BLaER1 treated with 17β-estradiol and CSF1 and Interleukin-3, amounts not matched to agents 10 nM and 100 nM (cell line): ENCODE results near the gene STIM1.

Experiments
- H3K27ac ChIP-seq, 11 experiments: shearing (Covaris generic); formaldehyde crosslinking; 2 replicates each; pipeline ENCODE4 v1.8.1; 2022
- H3K27me3 ChIP-seq, 11 experiments: shearing (Covaris generic); formaldehyde crosslinking; 2 replicates each; pipeline ENCODE4 v1.8.1; 2022
- H3K36me3 ChIP-seq, 11 experiments: shearing (Covaris generic); formaldehyde crosslinking; 2 replicates each; pipeline ENCODE4 v1.8.1; 2022
- H3K4me1 ChIP-seq, 10 experiments: shearing (Covaris generic); formaldehyde crosslinking; 2 replicates each; pipeline ENCODE4 v1.8.1; 2022
- H3K4me2 ChIP-seq, 11 experiments: shearing (Covaris generic); formaldehyde crosslinking; 2 replicates each; pipeline ENCODE4 v1.8.1; 2022
- H3K4me3 ChIP-seq, 10 experiments: shearing (Covaris generic); formaldehyde crosslinking; 2 replicates each; pipeline ENCODE4 v1.8.1; 2022
- H3K9ac ChIP-seq, 11 experiments: shearing (Covaris generic); formaldehyde crosslinking; 2 replicates each; pipeline ENCODE4 v1.8.1; 2022
- H3K9me3 ChIP-seq, 11 experiments: shearing (Covaris generic); formaldehyde crosslinking; replicated peaks in 1 of 11; 2 replicates each; pipeline ENCODE4 v1.8.1; 2022
- H4K20me1 ChIP-seq, 11 experiments: shearing (Covaris generic); formaldehyde crosslinking; 2 replicates each; pipeline ENCODE4 v1.8.1; 2022
- Cebpa-rat ChIP-seq, 11 experiments: shearing (Covaris generic); IDR thresholded peaks; 2 replicates each; pipeline ENCODE4 v1.8.1; 2022

STIM1 gene

DNA sequence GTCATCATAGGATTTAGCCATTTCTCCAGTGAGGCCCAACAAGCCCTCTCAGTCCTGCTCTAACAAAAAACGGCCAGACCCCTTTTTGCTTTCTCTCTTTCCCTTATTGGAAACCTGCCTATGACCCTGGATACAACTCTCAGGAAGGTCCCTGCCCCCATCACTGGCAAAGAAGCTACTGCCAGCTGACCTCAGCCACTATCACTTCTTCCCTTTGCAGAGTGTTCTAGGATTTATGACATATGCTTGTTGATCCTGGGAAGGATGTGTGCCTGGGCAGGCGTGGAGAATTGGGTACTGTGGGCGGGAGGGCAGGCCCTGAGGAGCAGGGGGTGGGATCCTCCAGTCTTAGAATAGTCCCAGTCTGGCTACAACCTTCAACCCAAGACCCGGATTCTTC is 39.6 kb upstream of the STIM1 start:
- H3K9me3 ChIP-seq = no peaks in the 10 kb centered on the region
- peaks cover 0 to 18% (median under 1%) of the 10 kb centered on the region in 11 experiments; a peak in 7 of 22 replicates for H3K36me3 ChIP-seq
- H3K27me3 ChIP-seq = no peaks in the 10 kb centered on the region
- H3K4me3 ChIP-seq = no peak overlapping the region
- no peak overlapping the region for H3K27ac ChIP-seq
- peak overlapping the region in 2 of 11 experiments; percentile 34 to 53; a peak in 4 of 22 replicates for H3K4me2 ChIP-seq
- no peak for TF ChIP-seq Cebpa-rat (IDR thresholded peaks at IDR 0.05)
- H3K4me1 ChIP-seq = peaks cover 10 to 25% (median 18%) of the 10 kb centered on the region in 10 experiments
- no peaks in the 10 kb centered on the region; a peak in 1 of 22 replicates for H4K20me1 ChIP-seq
- 0 out of 22 replicates have a peak overlapping the region, but pooled peaks of 1 of the 11 experiments have one; percentile 5 for H3K9ac ChIP-seq

DNA sequence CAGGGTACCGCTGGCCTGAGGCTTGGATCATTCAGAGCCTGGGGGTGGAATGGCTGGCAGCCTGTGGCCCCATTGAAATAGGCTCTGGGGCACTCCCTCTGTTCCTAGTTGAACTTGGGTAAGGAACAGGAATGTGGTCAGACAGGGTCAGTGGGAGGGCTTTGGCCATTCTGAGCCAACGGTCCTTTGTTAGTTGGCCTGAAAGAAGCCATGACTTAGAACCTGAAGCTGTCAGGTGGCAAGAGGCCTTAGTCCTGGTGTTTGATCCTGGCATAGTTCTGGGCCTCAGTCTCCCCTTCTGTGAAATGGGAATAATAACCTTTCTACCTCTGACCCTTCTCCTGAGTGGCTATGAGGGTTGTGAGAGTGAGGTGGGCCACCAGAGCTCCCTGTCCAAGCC is 38.8 kb upstream of the STIM1 start:
- no peak for TF ChIP-seq Cebpa-rat (IDR thresholded peaks at IDR 0.05)
- peak overlapping the region; percentile 34 to 74 (median 53); a peak in 21 of 22 replicates for H3K4me2 ChIP-seq
- H3K9ac ChIP-seq = peak overlapping the region in 4 of 11 experiments; percentile 10 to 43 (median 28); a peak in 4 of 22 replicates

DNA sequence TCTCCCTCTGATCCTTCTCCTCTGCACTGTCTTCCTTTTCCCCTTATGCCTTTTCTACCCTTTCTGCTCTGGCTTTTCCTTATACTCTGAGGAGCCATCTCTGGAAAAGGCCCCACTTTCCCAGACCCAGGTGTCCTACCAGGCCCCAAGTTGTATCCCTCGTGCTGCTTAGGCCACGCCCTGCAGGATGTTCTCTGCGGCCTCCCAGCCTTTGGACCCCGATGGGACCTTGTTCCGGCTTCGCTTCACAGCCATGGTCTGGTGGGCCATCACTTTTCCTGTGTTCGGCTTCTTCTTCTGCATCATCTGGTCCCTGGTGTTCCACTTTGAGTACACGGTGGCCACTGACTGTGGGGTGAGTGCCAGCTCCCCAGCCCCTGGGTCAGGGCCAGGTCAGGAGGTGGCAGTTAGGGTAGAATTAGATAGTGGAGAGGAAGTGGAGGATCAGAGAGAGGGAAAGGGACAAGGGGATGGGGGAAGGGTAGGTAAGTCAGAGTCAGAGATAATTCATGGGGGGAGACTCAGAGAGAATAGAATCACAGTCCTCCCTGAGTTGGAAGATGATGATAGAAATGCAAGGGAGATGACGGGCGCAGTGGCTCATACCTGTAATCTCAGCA is 38.2 kb upstream of the STIM1 start:
- H3K36me3 ChIP-seq = peaks cover 0 to 11% (median 4%) of the 10 kb centered on the region in 11 experiments; a peak in 8 of 22 replicates

More for the DNA sequence above, 38.8 kb upstream of the STIM1 start:
- no peaks in the 10 kb centered on the region for H3K9me3 ChIP-seq
- H3K4me1 ChIP-seq = peaks cover 10 to 30% (median 17%) of the 10 kb centered on the region in 10 experiments
- peaks cover 0 to 11% (median 4%) of the 10 kb centered on the region in 11 experiments; a peak in 7 of 22 replicates for H3K36me3 ChIP-seq
- no peak overlapping the region for H3K4me3 ChIP-seq
- peak overlapping the region in 5 of 11 experiments; percentile 17 to 52 (median 45); a peak in 8 of 22 replicates for H3K27ac ChIP-seq
- no peaks in the 10 kb centered on the region for H3K27me3 ChIP-seq
- no peaks in the 10 kb centered on the region; a peak in 1 of 22 replicates for H4K20me1 ChIP-seq

GRCh38 chr11:3820971-3821370 is 34.5 kb upstream of the STIM1 start:
- H4K20me1 ChIP-seq = peaks cover 0 to 31% (median 11%) of the 10 kb centered on the region in 11 experiments; a peak in 18 of 22 replicates
- H3K9ac ChIP-seq = no peak overlapping the region
- no peak overlapping the region for H3K4me3 ChIP-seq
- H3K27ac ChIP-seq = no peak overlapping the region
- no peaks in the 10 kb centered on the region for H3K27me3 ChIP-seq
- H3K9me3 ChIP-seq = no peaks in the 10 kb centered on the region
- no peak overlapping the region for H3K4me2 ChIP-seq
- TF ChIP-seq Cebpa-rat (IDR thresholded peaks at IDR 0.05) = no peak
- H3K36me3 ChIP-seq = peaks cover 8 to 33% (median 23%) of the 10 kb centered on the region in 11 experiments
- peaks cover 12 to 63% (median 33%) of the 10 kb centered on the region in 10 experiments for H3K4me1 ChIP-seq

More for the DNA sequence above, 38.2 kb upstream of the STIM1 start:
- Histone ChIP-seq H4K20me1 (no peaks in the 10 kb centered on the region; a peak in 1 of 22 replicates), H3K4me1 (peaks cover 10 to 33% (median 17%) of the 10 kb centered on the region in 10 experiments), H3K27ac (peak overlapping the region in 7 of 11 experiments; percentile 10 to 52 (median 44); a peak in 12 of 22 replicates), H3K4me2 (peak overlapping the region; percentile 34 to 74 (median 53)), H3K9ac (peak overlapping the region in 7 of 11 experiments; percentile 10 to 43 (median 24); a peak in 9 of 22 replicates), H3K27me3 (no peaks in the 10 kb centered on the region), H3K9me3 (no peaks in the 10 kb centered on the region), H3K4me3 (no peak overlapping the region)
- TF ChIP-seq Cebpa-rat (IDR thresholded peaks at IDR 0.05) = no peak

GRCh38 chr11:3822312-3822711 is 33.2 kb upstream of the STIM1 start:
- Histone ChIP-seq H3K4me2 (no peak overlapping the region), H3K9me3 (no peaks in the 10 kb centered on the region), H3K27ac (no peak overlapping the region), H3K4me3 (no peak overlapping the region), H3K4me1 (peaks cover 4 to 64% (median 26%) of the 10 kb centered on the region in 10 experiments), H3K36me3 (peaks cover 21 to 47% (median 36%) of the 10 kb centered on the region in 11 experiments), H4K20me1 (peaks cover 13 to 44% (median 24%) of the 10 kb centered on the region in 11 experiments; a peak in 21 of 22 replicates), H3K27me3 (no peaks in the 10 kb centered on the region), H3K9ac (no peak overlapping the region)
- TF ChIP-seq Cebpa-rat (IDR thresholded peaks at IDR 0.05) = no peak

DNA sequence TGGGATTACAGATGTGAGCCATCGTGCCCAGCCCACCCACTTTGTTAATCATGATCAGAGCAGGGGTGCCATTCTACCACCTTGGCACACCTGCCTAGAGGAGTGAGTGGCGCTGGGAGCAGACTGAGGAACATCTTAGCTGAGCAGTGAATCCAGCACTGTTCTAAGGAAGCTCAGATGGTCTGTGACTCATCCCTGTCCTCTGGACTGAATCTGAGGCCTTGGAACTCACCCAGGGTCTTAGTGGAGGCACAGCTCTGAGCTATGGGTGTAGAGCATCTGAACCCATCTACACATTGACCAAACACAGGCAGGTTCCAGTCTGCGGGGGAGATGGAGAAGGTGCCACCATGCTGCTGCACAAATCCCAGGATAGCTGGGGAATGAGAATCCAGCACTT is 32.2 kb upstream of the STIM1 start:
- peaks cover 0 to 69% (median 22%) of the 10 kb centered on the region in 10 experiments; a peak in 13 of 20 replicates for H3K4me1 ChIP-seq
- H3K36me3 ChIP-seq = peaks cover 31 to 57% (median 46%) of the 10 kb centered on the region in 11 experiments
- H3K27me3 ChIP-seq = no peaks in the 10 kb centered on the region
- H4K20me1 ChIP-seq = peaks cover 23 to 54% (median 34%) of the 10 kb centered on the region in 11 experiments; a peak in 21 of 22 replicates
- H3K4me3 ChIP-seq = no peak overlapping the region
- H3K4me2 ChIP-seq = peak overlapping the region in 7 of 11 experiments; percentile 7 to 62 (median 34); a peak in 11 of 22 replicates
- TF ChIP-seq Cebpa-rat (IDR thresholded peaks at IDR 0.05) = no peak
- H3K27ac ChIP-seq = peak overlapping the region in 2 of 11 experiments; percentile 3 to 26; a peak in 1 of 22 replicates
- H3K9me3 ChIP-seq = no peaks in the 10 kb centered on the region
- peak overlapping the region in 2 of 11 experiments; percentile 23 to 34; a peak in 1 of 22 replicates for H3K9ac ChIP-seq

GRCh38 chr11:3823762-3824506 is 31.5 kb upstream of the STIM1 start:
- Histone ChIP-seq H3K27me3 (no peaks in the 10 kb centered on the region), H3K4me3 (no peak overlapping the region), H3K4me1 (peaks cover 0 to 75% (median 22%) of the 10 kb centered on the region in 10 experiments; a peak in 13 of 20 replicates), H4K20me1 (peaks cover 23 to 60% (median 40%) of the 10 kb centered on the region in 11 experiments; a peak in 21 of 22 replicates), H3K9me3 (no peaks in the 10 kb centered on the region), H3K4me2 (peak overlapping the region in 7 of 11 experiments; percentile 7 to 62 (median 34); a peak in 11 of 22 replicates), H3K27ac (peak overlapping the region in 2 of 11 experiments; percentile 3 to 26; a peak in 1 of 22 replicates), H3K9ac (0 out of 22 replicates have a peak overlapping the region, but pooled peaks of 2 of the 11 experiments have one; percentile 23 to 34), H3K36me3 (peaks cover 38 to 60% (median 52%) of the 10 kb centered on the region in 11 experiments)
- TF ChIP-seq Cebpa-rat (IDR thresholded peaks at IDR 0.05) = no peak

DNA sequence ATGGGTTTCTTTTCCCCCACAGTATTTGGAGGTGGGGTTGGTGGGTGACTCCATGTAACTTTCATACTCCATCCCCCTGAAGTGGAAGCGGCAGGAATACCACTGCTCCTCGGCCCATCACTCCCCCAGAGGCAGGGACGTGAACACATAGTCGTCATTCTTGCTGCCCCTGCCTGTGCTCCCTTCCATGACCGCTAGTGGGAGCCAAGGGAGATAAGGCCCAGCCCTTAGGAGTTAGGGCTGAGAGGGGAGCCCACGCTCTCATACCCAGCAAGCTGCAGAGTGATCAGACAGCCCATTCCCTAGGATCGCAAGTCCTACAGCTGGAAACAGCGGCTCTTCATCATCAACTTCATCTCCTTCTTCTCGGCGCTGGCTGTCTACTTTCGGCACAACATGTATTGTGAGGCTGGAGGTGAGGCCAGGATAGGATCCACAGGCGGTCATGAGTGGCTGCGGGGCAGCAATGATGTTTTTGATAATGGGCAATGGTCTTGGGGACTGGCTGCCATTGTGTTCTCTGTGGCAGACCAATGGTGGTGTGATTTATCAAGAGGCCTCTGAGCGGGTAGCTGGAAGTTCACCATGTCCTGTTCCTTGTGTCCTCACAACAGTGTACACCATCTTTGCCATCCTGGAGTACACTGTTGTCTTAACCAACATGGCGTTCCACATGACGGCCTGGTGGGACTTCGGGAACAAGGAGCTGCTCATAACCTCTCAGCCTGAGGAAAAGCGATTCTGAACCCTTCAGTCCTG is 30.6 kb upstream of the STIM1 start:
- H3K27ac ChIP-seq = peak overlapping the region in 3 of 11 experiments; percentile 2 to 40 (median 26); a peak in 5 of 22 replicates
- no peak overlapping the region for H3K4me3 ChIP-seq
- H3K4me1 ChIP-seq = peaks cover 0 to 85% (median 27%) of the 10 kb centered on the region in 10 experiments; a peak in 13 of 20 replicates
- no peaks in the 10 kb centered on the region for H3K27me3 ChIP-seq
- peaks cover 23 to 70% (median 50%) of the 10 kb centered on the region in 11 experiments; a peak in 21 of 22 replicates for H4K20me1 ChIP-seq
- no peak for TF ChIP-seq Cebpa-rat (IDR thresholded peaks at IDR 0.05)
- H3K9me3 ChIP-seq = no peaks in the 10 kb centered on the region
- peaks cover 47 to 68% (median 58%) of the 10 kb centered on the region in 11 experiments for H3K36me3 ChIP-seq
- H3K9ac ChIP-seq = no peak overlapping the region
- peak overlapping the region in 5 of 11 experiments; percentile 12 to 62 (median 33); a peak in 7 of 22 replicates for H3K4me2 ChIP-seq
